ENCODE results near the gene TECPR1. TPM values are rescaled to one million over a fixed set of nuclear protein-coding genes. Genes with fewer than 3 reads are reported as not detected.

The TECPR1 gene
- total and polyA plus RNA-seq, 2 experiments from 2014 or later, result 8.2 to 27.8 TPM

- H3K36me3 ChIP-seq (ENCODE audit: low read depth), result peaks cover 34% of the 10 kb centered on the region
- no peak overlapping the region for H2AFZ ChIP-seq
- in situ Hi-C loops (cut with MboI), result loop anchor here (25.0 kb wide), 1 partner anchor 444 kb away; no protein-coding TSS in a partner anchor
- H4K20me1 ChIP-seq (ENCODE audit: insufficient read depth), result 0 out of 2 replicates have a peak, but pooled peaks cover 2% of the 10 kb centered on the region
- H3K9me3 ChIP-seq (ENCODE audit: low read depth), result no peaks in the 10 kb centered on the region
- no peak overlapping the region for H3K27ac ChIP-seq
- DNase-seq, result no peak
- no peak overlapping the region for H3K9ac ChIP-seq
- H3K9me2 ChIP-seq (ENCODE audit: insufficient read depth), result no peaks in the 10 kb centered on the region
- no peak overlapping the region for H3K4me3 ChIP-seq
- no peak overlapping the region for H3K4me2 ChIP-seq (ENCODE audit: unreplicated experiment)
- H3K79me2 ChIP-seq (ENCODE audit: insufficient read depth), result peaks cover 53% of the 10 kb centered on the region
- H3K4me1 ChIP-seq (ENCODE audit: insufficient read depth), result no peaks in the 10 kb centered on the region
- TF ChIP-seq EZH2phosphoT487 (IDR thresholded peaks at IDR 0.05; ENCODE audit: insufficient read depth, low read depth), result no peak
- no peak for TF ChIP-seq EZH2 (IDR thresholded peaks at IDR 0.05; ENCODE audit: insufficient read depth, poor library complexity, severe bottlenecking)
- no peaks in the 10 kb centered on the region for H3K27me3 ChIP-seq (replicated peaks; ENCODE audit: insufficient read depth)
- H3F3A ChIP-seq (ENCODE audit: insufficient read depth), result peaks cover 5% of the 10 kb centered on the region; the same call in 1 of the 2 replicates
- 89 to 91% methylated on average over 13 of the region's 13 CpGs for WGBS, 2 experiments (ENCODE audit: low coverage in 1 of 2, low lambda C conversion rate in 2 of 2, missing lambda C conversion rate in 2 of 2)
Measured at GRCh38 chr7:98293746-98294145, 41.7 kb upstream of the TECPR1 start.

GRCh38 chr7:98293265-98293664 is 41.2 kb upstream of the TECPR1 start:
- DNase-seq, result no peak
- in situ Hi-C loops (cut with MboI), result loop anchor here (25.0 kb wide), 1 partner anchor 444 kb away; no protein-coding TSS in a partner anchor

GRCh38 chr7:98291717-98292116 is 39.7 kb upstream of the TECPR1 start:
- Histone ChIP-seq H3K4me1 (ENCODE audit: insufficient read depth) (peaks cover 7% of the 10 kb centered on the region), H3K4me3 (no peak overlapping the region), H3K79me2 (ENCODE audit: insufficient read depth) (peaks cover 70% of the 10 kb centered on the region), H3K4me2 (ENCODE audit: unreplicated experiment) (no peak overlapping the region), H3K9me3 (ENCODE audit: low read depth) (no peaks in the 10 kb centered on the region), H3K27ac (no peak overlapping the region), H3K36me3 (ENCODE audit: low read depth) (peaks cover 34% of the 10 kb centered on the region), H3K9me2 (ENCODE audit: insufficient read depth) (no peaks in the 10 kb centered on the region), H3F3A (ENCODE audit: insufficient read depth) (peaks cover 5% of the 10 kb centered on the region; the same call in 1 of the 2 replicates), H2AFZ (no peak overlapping the region), H4K20me1 (ENCODE audit: insufficient read depth) (0 out of 2 replicates have a peak, but pooled peaks cover 2% of the 10 kb centered on the region), H3K27me3 (replicated peaks; ENCODE audit: insufficient read depth) (no peaks in the 10 kb centered on the region), H3K9ac (no peak overlapping the region)
- DNase-seq, result peak; percentile 27
- in situ Hi-C loops (cut with MboI), result loop anchor here (25.0 kb wide), 1 partner anchor 446 kb away; no protein-coding TSS in a partner anchor
- TF ChIP-seq EZH2 (IDR thresholded peaks at IDR 0.05; ENCODE audit: insufficient read depth, poor library complexity, severe bottlenecking) (no peak), EZH2phosphoT487 (IDR thresholded peaks at IDR 0.05; ENCODE audit: insufficient read depth, low read depth) (no peak)
- WGBS, 2 experiments (ENCODE audit: low coverage in 1 of 2, low lambda C conversion rate in 2 of 2, missing lambda C conversion rate in 2 of 2), result 89% methylated on average over 7 of the region's 7 CpGs

More at GRCh38 chr7:98293265-98293664, 41.2 kb upstream of the TECPR1 start:
- H3K79me2 ChIP-seq (ENCODE audit: insufficient read depth), result peaks cover 57% of the 10 kb centered on the region
- WGBS, 2 experiments (ENCODE audit: low coverage in 1 of 2, low lambda C conversion rate in 2 of 2, missing lambda C conversion rate in 2 of 2), result 82% methylated on average over 17 of the region's 17 CpGs
- H3K9me3 ChIP-seq (ENCODE audit: low read depth), result no peaks in the 10 kb centered on the region
- no peak overlapping the region for H3K9ac ChIP-seq
- no peaks in the 10 kb centered on the region for H3K4me1 ChIP-seq (ENCODE audit: insufficient read depth)
- no peak overlapping the region for H2AFZ ChIP-seq
- peaks cover 34% of the 10 kb centered on the region for H3K36me3 ChIP-seq (ENCODE audit: low read depth)
- peaks cover 5% of the 10 kb centered on the region; the same call in 1 of the 2 replicates for H3F3A ChIP-seq (ENCODE audit: insufficient read depth)
- H3K9me2 ChIP-seq (ENCODE audit: insufficient read depth), result no peaks in the 10 kb centered on the region
- TF ChIP-seq EZH2phosphoT487 (IDR thresholded peaks at IDR 0.05; ENCODE audit: insufficient read depth, low read depth), result no peak
- TF ChIP-seq EZH2 (IDR thresholded peaks at IDR 0.05; ENCODE audit: insufficient read depth, poor library complexity, severe bottlenecking), result no peak
- H4K20me1 ChIP-seq (ENCODE audit: insufficient read depth), result 0 out of 2 replicates have a peak, but pooled peaks cover 2% of the 10 kb centered on the region
- H3K27me3 ChIP-seq (replicated peaks; ENCODE audit: insufficient read depth), result no peaks in the 10 kb centered on the region
- no peak overlapping the region for H3K4me3 ChIP-seq
- no peak overlapping the region for H3K27ac ChIP-seq
- H3K4me2 ChIP-seq (ENCODE audit: unreplicated experiment), result no peak overlapping the region

- peaks cover 32% of the 10 kb centered on the region for H3K36me3 ChIP-seq (ENCODE audit: low read depth)
- no peak for DNase-seq
- peaks cover 93% of the 10 kb centered on the region for H3K79me2 ChIP-seq (ENCODE audit: insufficient read depth)
- no peak overlapping the region for H3K4me3 ChIP-seq
- in situ Hi-C loops (cut with MboI), result loop anchor here (25.0 kb wide), 1 partner anchor 448 kb away; no protein-coding TSS in a partner anchor
- H3K4me2 ChIP-seq (ENCODE audit: unreplicated experiment), result no peak overlapping the region
- H4K20me1 ChIP-seq (ENCODE audit: insufficient read depth), result 0 out of 2 replicates have a peak, but pooled peaks cover 2% of the 10 kb centered on the region
- H3K9ac ChIP-seq, result no peak overlapping the region
- no peaks in the 10 kb centered on the region for H3K9me2 ChIP-seq (ENCODE audit: insufficient read depth)
- H3F3A ChIP-seq (ENCODE audit: insufficient read depth), result peaks cover 4% of the 10 kb centered on the region; the same call in 1 of the 2 replicates
- TF ChIP-seq EZH2phosphoT487 (IDR thresholded peaks at IDR 0.05; ENCODE audit: insufficient read depth, low read depth) (no peak), EZH2 (IDR thresholded peaks at IDR 0.05; ENCODE audit: insufficient read depth, poor library complexity, severe bottlenecking) (no peak)
- no peaks in the 10 kb centered on the region for H3K27me3 ChIP-seq (replicated peaks; ENCODE audit: insufficient read depth)
- no peaks in the 10 kb centered on the region for H3K9me3 ChIP-seq (ENCODE audit: low read depth)
- WGBS, 2 experiments (ENCODE audit: low coverage in 1 of 2, low lambda C conversion rate in 2 of 2, missing lambda C conversion rate in 2 of 2), result 81 to 89% methylated on average over 4 of the region's 4 CpGs
- no peak overlapping the region for H2AFZ ChIP-seq
- peak overlapping the region; percentile 32 for H3K27ac ChIP-seq
- H3K4me1 ChIP-seq (ENCODE audit: insufficient read depth), result peaks cover 28% of the 10 kb centered on the region
Measured at GRCh38 chr7:98289333-98289875, 37.4 kb upstream of the TECPR1 start.

All from GM23248 (cell line).